OCI-LY3 (cell line): Measurements from ENCODE around the gene FLT1.

Experiments
- H2AFZ ChIP-seq: fragments of 200-600, 300-600 bp; shearing (Covaris generic); 2 replicates; pipeline ENCODE4 v1.6.0; 2014; ENCODE audit warnings: antibody characterized with exemption, low read depth, low read length
- H3K27ac ChIP-seq: fragments of 200-600, 300-600 bp; sonication (generic); 2 replicates; pipeline ENCODE4 v1.5.1; 2014; ENCODE audit warnings: mild to moderate bottlenecking, low read length, moderate library complexity, mixed read lengths
- H3K27me3 ChIP-seq: fragments of 200-600, 300-600 bp; sonication (generic); 2 replicates; pipeline ENCODE4 v1.6.1; 2014; ENCODE audit warnings: low read depth, low read length, mixed read lengths
- H3K36me3 ChIP-seq: fragments of 200-600, 300-600 bp; sonication (generic); replicated peaks from 2 replicates; pipeline ENCODE3; 2014; ENCODE audit warnings: low read depth, low read length, mixed read lengths
- H3K4me1 ChIP-seq: fragments of 300-600, 200-600 bp; sonication (generic); 2 replicates; pipeline ENCODE4 v1.6.1; 2014; ENCODE audit warnings: low read length, mixed read lengths
- H3K4me2 ChIP-seq: fragments of 200-600, 300-600 bp; sonication (generic); 2 replicates; pipeline ENCODE4 v1.6.1; 2014; ENCODE audit warnings: low read length, mixed read lengths
- H3K4me3 ChIP-seq: fragments of 300-600, 200-600 bp; sonication (generic); 2 replicates; pipeline ENCODE4 v1.5.1; 2014; ENCODE audit warnings: antibody characterized with exemption, mild to moderate bottlenecking, low read length, moderate library complexity
- H3K79me2 ChIP-seq: fragments of 300-600, 200-600 bp; shearing (Covaris generic); 2 replicates; pipeline ENCODE4 v1.6.1; 2014; ENCODE audit warnings: mild to moderate bottlenecking, low read length, mixed read lengths
- H3K9ac ChIP-seq: fragments of 300-600, 200-600 bp; shearing (Covaris generic); 2 replicates; pipeline ENCODE4 v1.6.0; 2014; ENCODE audit warnings: mild to moderate bottlenecking, low read length, moderate library complexity
- H3K9me3 ChIP-seq: fragments of 200-600, 300-600 bp; shearing (Covaris generic); 2 replicates; pipeline ENCODE4 v1.6.1; 2014; ENCODE audit warnings: low read length, mixed read lengths; ENCODE audit not compliant: insufficient read depth
- H4K20me1 ChIP-seq: fragments of 200-600, 300-600 bp; sonication (generic); 2 replicates; pipeline ENCODE4 v1.6.1; 2016; ENCODE audit warnings: low read length, mixed read lengths; ENCODE audit not compliant: insufficient read depth
- CTCF ChIP-seq: fragments of 200-600, 300-600 bp; sonication (generic); IDR thresholded peaks from 2 replicates; pipeline ENCODE4 v1.5.1; 2014; ENCODE audit warnings: antibody characterized with exemption, low read length, low read depth
- EZH2phosphoT487 ChIP-seq: fragments of 200-600 bp; shearing (Covaris generic); IDR thresholded peaks from 2 replicates; pipeline ENCODE4 v1.6.1; 2018; ENCODE audit warnings: antibody characterized with exemption, mixed run types, low read depth

The FLT1 gene

GRCh38 chr13:28406733-28407266 lies 88.1 kb downstream of the FLT1 start:
- no peak for TF ChIP-seq EZH2phosphoT487
- no peak for TF ChIP-seq CTCF
- Histone ChIP-seq H3K27ac (no peak overlapping the region), H2AFZ (no peak overlapping the region), H3K4me3 (no peak overlapping the region), H3K4me2 (no peak overlapping the region), H3K9me3 (no peaks in the 10 kb centered on the region), H3K4me1 (peaks cover 5% of the 10 kb centered on the region), H4K20me1 (no peaks in the 10 kb centered on the region), H3K36me3 (no peaks in the 10 kb centered on the region), H3K27me3 (no peaks in the 10 kb centered on the region), H3K79me2 (no peaks in the 10 kb centered on the region), H3K9ac (no peak overlapping the region)

- H3K9ac ChIP-seq: no peak overlapping the region
- no peaks in the 10 kb centered on the region for H3K36me3 ChIP-seq
- H4K20me1 ChIP-seq: no peaks in the 10 kb centered on the region
- peak overlapping the region; percentile 59 for H3K4me2 ChIP-seq
- H3K27ac ChIP-seq: no peak overlapping the region
- peak overlapping the region; percentile 21 for H3K4me3 ChIP-seq
- H3K4me1 ChIP-seq: peaks cover 12% of the 10 kb centered on the region
- TF ChIP-seq EZH2phosphoT487 (no peak), CTCF (no peak)
- no peaks in the 10 kb centered on the region for H3K9me3 ChIP-seq
- peak overlapping the region; percentile 15; the same call in 1 of the 2 replicates for H2AFZ ChIP-seq
- H3K27me3 ChIP-seq: no peaks in the 10 kb centered on the region
- no peaks in the 10 kb centered on the region for H3K79me2 ChIP-seq
Measured at GRCh38 chr13:28402057-28402381, 92.9 kb downstream of the FLT1 start.

GRCh38 chr13:28401303-28402056 lies 93.4 kb downstream of the FLT1 start:
- TF ChIP-seq CTCF (peak; percentile 49), EZH2phosphoT487 (no peak)
- Histone ChIP-seq H3K9me3 (no peaks in the 10 kb centered on the region), H3K4me3 (peak overlapping the region; percentile 21), H4K20me1 (no peaks in the 10 kb centered on the region), H3K4me1 (peaks cover 12% of the 10 kb centered on the region), H3K27ac (no peak overlapping the region), H3K36me3 (no peaks in the 10 kb centered on the region), H3K4me2 (peak overlapping the region; percentile 59), H3K9ac (no peak overlapping the region), H3K27me3 (no peaks in the 10 kb centered on the region), H3K79me2 (no peaks in the 10 kb centered on the region), H2AFZ (peak overlapping the region; percentile 15; the same call in 1 of the 2 replicates)

GRCh38 chr13:28396053-28396452 lies 98.9 kb downstream of the FLT1 start:
- H3K4me2 ChIP-seq: no peak overlapping the region
- no peak overlapping the region for H3K9ac ChIP-seq
- H2AFZ ChIP-seq: no peak overlapping the region
- H4K20me1 ChIP-seq: no peaks in the 10 kb centered on the region
- H3K27me3 ChIP-seq: no peaks in the 10 kb centered on the region
- no peaks in the 10 kb centered on the region for H3K9me3 ChIP-seq
- no peaks in the 10 kb centered on the region for H3K79me2 ChIP-seq
- no peak overlapping the region for H3K27ac ChIP-seq
- H3K4me1 ChIP-seq: peaks cover 15% of the 10 kb centered on the region
- TF ChIP-seq CTCF (no peak), EZH2phosphoT487 (no peak)
- H3K4me3 ChIP-seq: no peak overlapping the region
- H3K36me3 ChIP-seq: no peaks in the 10 kb centered on the region
